Erythroblast (primary cell): ENCODE measurements around the gene PPIB.

ENCODE experiments used
- GATA1 ChIP-seq: IDR thresholded peaks from 2 replicates; pipeline ENCODE4 v1.6.1; 2011; ENCODE audit warnings: low read depth, mild to moderate bottlenecking, control low read depth, low read length, moderate library complexity
- POLR2A ChIP-seq: IDR thresholded peaks from 2 replicates; pipeline ENCODE4 v1.6.1; 2011; ENCODE audit warnings: mild to moderate bottlenecking, low read length

- TF ChIP-seq POLR2A (no peak), GATA1 (no peak)
These were observed 1.6 kb upstream of the PPIB start for GRCh38 chr15:64164436-64164835.
